LNCAP (cell line): Measurements from ENCODE around the gene DRGX.

ENCODE experiments used
- CTCF ChIP-seq: fragments of 450-650 bp; IDR thresholded peaks from 2 replicates; pipeline ENCODE4 v1.5.1; 2017; ENCODE audit warnings: mild to moderate bottlenecking

DRGX gene

GRCh38 chr10:49359349-49360270 is 36.3 kb downstream of the DRGX start:
- no peak for TF ChIP-seq CTCF

DNA sequence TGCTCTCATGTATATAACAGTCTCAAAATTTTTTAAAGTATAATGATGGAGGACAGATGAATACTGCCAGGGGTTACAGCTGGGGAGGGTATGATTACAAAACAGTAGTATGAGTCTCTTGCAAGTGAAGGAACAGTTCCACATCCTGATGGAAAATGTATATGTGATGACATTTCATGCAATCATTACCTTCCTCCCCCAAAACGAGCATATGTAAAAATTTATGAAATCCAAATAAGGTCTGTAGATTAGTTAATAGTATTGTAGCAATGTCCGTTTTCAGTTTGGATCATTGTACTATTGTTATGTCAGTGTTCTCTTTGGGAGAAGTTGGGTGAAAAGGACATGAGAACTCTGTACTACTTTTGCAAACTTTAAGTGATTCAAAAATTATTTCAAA is 38.0 kb downstream of the DRGX start:
- no peak for TF ChIP-seq CTCF

GRCh38 chr10:49356944-49357343 is 38.9 kb downstream of the DRGX start:
- no peak for TF ChIP-seq CTCF

DNA sequence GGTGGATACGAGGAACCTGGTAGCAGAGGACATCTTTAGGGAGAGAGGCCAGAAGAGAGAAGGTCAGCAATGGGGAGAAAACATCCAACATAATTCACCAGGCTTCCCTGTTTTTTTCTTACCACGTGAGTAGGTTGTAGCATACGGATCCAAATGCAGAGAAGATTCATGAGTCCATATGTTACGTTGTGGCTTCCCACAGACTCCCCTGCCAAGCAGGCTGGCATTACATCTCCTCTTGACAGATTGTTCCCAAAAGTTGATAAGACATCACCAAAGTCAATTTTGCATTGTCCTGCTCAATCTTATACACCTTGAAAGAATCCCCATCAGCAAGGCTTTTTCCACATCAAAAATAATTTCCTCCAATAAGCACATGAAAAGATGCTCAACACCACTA is 39.7 kb downstream of the DRGX start:
- TF ChIP-seq CTCF = no peak

DNA sequence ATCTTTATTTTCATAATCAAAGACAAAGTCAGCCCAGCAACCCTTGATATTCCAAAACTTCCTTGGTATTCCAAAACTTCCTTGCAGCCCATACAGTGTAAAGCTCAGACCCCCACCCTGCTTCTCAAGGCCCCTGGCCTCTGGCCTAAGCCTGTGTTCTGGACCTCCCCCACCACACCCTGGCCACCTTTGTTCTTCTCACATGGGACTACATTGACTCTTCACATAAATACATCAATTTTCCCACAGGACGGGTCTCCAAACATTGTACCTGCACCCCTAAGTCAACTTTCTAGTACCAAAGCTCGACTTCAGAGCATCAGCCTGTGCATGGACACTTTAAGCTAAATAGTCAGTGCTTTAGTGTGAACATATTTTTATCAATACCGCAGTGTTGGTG is 40.7 kb downstream of the DRGX start:
- TF ChIP-seq CTCF = no peak

DNA sequence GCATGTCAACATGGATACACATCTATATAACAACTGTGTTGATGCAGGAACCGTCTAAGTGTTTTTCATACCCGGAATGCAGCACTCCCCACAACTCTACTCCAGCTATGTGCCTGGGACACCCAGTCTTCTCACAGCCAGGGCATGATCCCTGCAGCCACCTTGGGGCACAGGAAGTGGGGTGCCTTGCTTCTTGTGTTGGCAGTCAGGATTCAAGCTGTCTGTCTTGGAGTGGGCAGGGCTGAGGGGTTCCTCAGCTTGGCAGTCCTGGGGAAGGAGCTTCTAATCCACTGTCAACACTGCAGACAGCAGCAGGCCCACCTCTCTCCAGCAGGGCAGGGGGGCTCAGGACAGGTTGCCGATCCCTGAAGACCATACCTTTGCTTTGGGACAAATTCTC is 41.3 kb downstream of the DRGX start:
- no peak for TF ChIP-seq CTCF

GRCh38 chr10:49353895-49354566 is 41.9 kb downstream of the DRGX start:
- TF ChIP-seq CTCF = no peak
